ENCODE results near the gene ALG10B. TPM values are rescaled to one million over a fixed set of nuclear protein-coding genes. Genes with fewer than 3 reads are reported as not detected.

The ALG10B gene
- total RNA-seq, 4 donors from 2014 or later: 2.3 to 7.4 (median 4.9) TPM

DNA sequence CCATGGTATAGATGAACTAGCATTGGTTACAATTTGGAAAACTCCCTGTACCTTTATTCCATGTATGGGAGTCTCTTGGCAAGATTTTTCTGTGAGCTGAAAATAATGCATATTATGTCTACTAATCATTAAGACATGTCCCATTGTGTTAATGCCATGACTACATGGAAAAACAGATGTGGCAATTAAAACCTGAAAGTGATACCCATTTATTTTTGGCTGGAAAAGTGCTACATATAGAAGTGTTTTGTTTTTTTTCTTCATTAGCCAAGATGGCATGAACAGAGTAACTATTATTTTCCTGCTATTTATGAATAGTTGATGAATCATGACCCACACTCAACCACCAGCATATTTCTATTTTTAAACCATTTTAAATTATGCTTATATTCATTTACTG, 58.2 kb downstream of the ALG10B start:
- Histone ChIP-seq H3K27me3 (no peaks in the 10 kb centered on the region), H3K4me1 (no peaks in the 10 kb centered on the region), H3K36me3 (no peaks in the 10 kb centered on the region), H3K9me3 (no peaks in the 10 kb centered on the region), H3K27ac (replicated peaks in 1 of 4) (no peak overlapping the region), H3K4me3 (no peak overlapping the region)
- TF ChIP-seq POLR2A (IDR thresholded peaks at IDR 0.05; ENCODE audit: low read depth) (no peak), POLR2AphosphoS5 (IDR thresholded peaks at IDR 0.05) (no peak), EP300 (IDR thresholded peaks at IDR 0.05) (no peak)
- TF ChIP-seq, protein P1, sequence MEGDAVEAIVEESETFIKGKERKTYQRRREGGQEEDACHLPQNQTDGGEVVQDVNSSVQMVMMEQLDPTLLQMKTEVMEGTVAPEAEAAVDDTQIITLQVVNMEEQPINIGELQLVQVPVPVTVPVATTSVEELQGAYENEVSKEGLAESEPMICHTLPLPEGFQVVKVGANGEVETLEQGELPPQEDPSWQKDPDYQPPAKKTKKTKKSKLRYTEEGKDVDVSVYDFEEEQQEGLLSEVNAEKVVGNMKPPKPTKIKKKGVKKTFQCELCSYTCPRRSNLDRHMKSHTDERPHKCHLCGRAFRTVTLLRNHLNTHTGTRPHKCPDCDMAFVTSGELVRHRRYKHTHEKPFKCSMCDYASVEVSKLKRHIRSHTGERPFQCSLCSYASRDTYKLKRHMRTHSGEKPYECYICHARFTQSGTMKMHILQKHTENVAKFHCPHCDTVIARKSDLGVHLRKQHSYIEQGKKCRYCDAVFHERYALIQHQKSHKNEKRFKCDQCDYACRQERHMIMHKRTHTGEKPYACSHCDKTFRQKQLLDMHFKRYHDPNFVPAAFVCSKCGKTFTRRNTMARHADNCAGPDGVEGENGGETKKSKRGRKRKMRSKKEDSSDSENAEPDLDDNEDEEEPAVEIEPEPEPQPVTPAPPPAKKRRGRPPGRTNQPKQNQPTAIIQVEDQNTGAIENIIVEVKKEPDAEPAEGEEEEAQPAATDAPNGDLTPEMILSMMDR (IDR thresholded peaks at IDR 0.05): no peak
- intact Hi-C loops (cut with DNase I): no loop called here
- DNase-seq (ENCODE audit: extremely low spot score): no peak

Small RNA genes lying within 50 kb of the gene (small RNA-seq; reads per million reads assigned to genes)
- gene RF00019: 0 reads per million in 3 donors

Measured in esophagus muscularis mucosa (tissue), 4 donors.